Common myeloid progenitor, CD34-positive (primary cell): Measurements from ENCODE around the gene HNRNPAB.

Source experiments
- CTCF ChIA-PET: fragments of 350-600 bp; sonication (Branson Sonifier 250); formaldehyde crosslinking; loops from one replicate; lab custom pipeline; 2021; ENCODE audit warnings: antibody characterized with exemption; lab: Charles Lee
- POLR2A ChIA-PET: fragments of 350-600 bp; sonication (Branson Sonifier 250); formaldehyde crosslinking; loops from one replicate; lab custom pipeline; 2021; ENCODE audit warnings: antibody characterized with exemption; lab: Charles Lee
- DNase-seq, 3 donors: peaks; one replicate each; pipeline versions ENCODE4 v3.0.0 to v3.0.0-alpha.2; 2013
- H3K27ac ChIP-seq, 2 experiments: 1 replicate in 1 of 2; 2 replicates in 1 of 2; pipeline ENCODE4 v1.7.0; 2013; ENCODE audit warnings: inconsistent platforms in 2 of 2, low read length in 2 of 2, mild to moderate bottlenecking in 2 of 2, low read depth in 1 of 2, moderate library complexity in 1 of 2; ENCODE audit not compliant: severe bottlenecking in 2 of 2, insufficient read depth in 1 of 2, poor library complexity in 1 of 2
- H3K27me3 ChIP-seq, 5 experiments: replicated peaks in 2 of 5; 1 replicate in 3 of 5; 2 replicates in 2 of 5; pipeline versions ENCODE4 v1.6.1 to v1.7.0; 2013; ENCODE audit warnings: low read length in 4 of 5, mild to moderate bottlenecking in 2 of 5, moderate library complexity in 2 of 5, inconsistent platforms in 1 of 5; ENCODE audit not compliant: insufficient read depth in 5 of 5, control insufficient read depth in 4 of 5
- H3K36me3 ChIP-seq, 4 experiments: 1 replicate in 2 of 4; 2 replicates in 2 of 4; pipeline versions ENCODE4 v1.6.1 to v1.7.0; 2013; ENCODE audit warnings: low read length in 3 of 4, control low read depth in 1 of 4, mild to moderate bottlenecking in 1 of 4; ENCODE audit not compliant: control insufficient read depth in 4 of 4, insufficient read depth in 4 of 4
- H3K4me1 ChIP-seq, 4 experiments: 1 replicate in 3 of 4; 2 replicates in 1 of 4; pipeline versions ENCODE4 v1.6.1 to v1.7.1; 2013; ENCODE audit warnings: low read length in 3 of 4, mild to moderate bottlenecking in 3 of 4, control low read depth in 1 of 4, inconsistent platforms in 1 of 4, moderate library complexity in 1 of 4; ENCODE audit not compliant: control insufficient read depth in 4 of 4, insufficient read depth in 4 of 4; ENCODE audit errors: control extremely low read depth in 1 of 4
- H3K4me3 ChIP-seq, 7 experiments: 1 replicate in 4 of 7; 2 replicates in 3 of 7; pipeline versions ENCODE4 v1.5.1 to v1.7.0; 2013; ENCODE audit warnings: mild to moderate bottlenecking in 7 of 7, low read length in 6 of 7, moderate library complexity in 6 of 7, inconsistent platforms in 2 of 7, low read depth in 2 of 7, control low read depth in 1 of 7; ENCODE audit not compliant: insufficient read depth in 4 of 7, control insufficient read depth in 1 of 7; ENCODE audit errors: extremely low read depth in 1 of 7
- H3K9me3 ChIP-seq, 5 experiments: 1 replicate in 4 of 5; 2 replicates in 1 of 5; pipeline versions ENCODE4 v1.6.1 to v1.7.1; 2013; ENCODE audit warnings: low read length in 4 of 5, mild to moderate bottlenecking in 2 of 5, inconsistent platforms in 1 of 5, low read depth in 1 of 5, moderate library complexity in 1 of 5; ENCODE audit not compliant: control insufficient read depth in 4 of 5, insufficient read depth in 2 of 5; ENCODE audit errors: control extremely low read depth in 1 of 5
- WGBS: methylation state at CpG from one replicate; pipeline ENCODE4 v1.1.5; 2013; ENCODE audit not compliant: insufficient coverage; 5-methylcytosine and 5-hydroxymethylcytosine counted together

Gene HNRNPAB

GRCh38 chr5:178221282-178221681 lies 16.9 kb downstream of the HNRNPAB start:
- CTCF ChIA-PET = interaction anchor here (1.0 kb wide), 1 partner anchor 17 kb away, joined by 3 read pairs; the partner anchor contains the start of gene HNRNPAB
- WGBS = 77% methylated on average over 3 of the region's 3 CpGs

DNA sequence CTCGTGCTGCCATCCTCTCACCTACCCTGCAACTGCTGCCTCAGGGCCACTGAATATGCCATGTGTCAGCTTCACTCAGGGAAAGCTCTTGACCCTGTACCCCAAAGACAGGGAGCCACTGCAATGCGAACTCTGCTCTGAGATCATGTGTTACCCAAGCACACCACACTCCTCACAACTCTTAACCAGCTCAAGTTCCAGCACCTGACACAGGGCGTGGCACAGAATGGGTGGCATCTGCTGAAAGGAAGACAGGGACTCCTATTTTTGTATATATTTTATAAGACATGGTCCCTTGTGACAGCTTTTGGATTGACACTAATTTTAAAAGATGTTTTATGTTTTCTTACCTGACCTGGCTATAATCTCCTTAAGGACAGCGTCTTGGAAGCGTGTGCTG lies 17.5 kb downstream of the HNRNPAB start:
- Histone ChIP-seq H3K27ac (peak overlapping the region in 1 of 2 experiments; percentile 35), H3K9me3 (no peaks in the 10 kb centered on the region), H3K4me1 (peaks cover 0 to 10% (median 5%) of the 10 kb centered on the region in 4 experiments), H3K36me3 (peaks cover 14 to 80% (median 49%) of the 10 kb centered on the region in 4 experiments), H3K4me3 (no peak overlapping the region), H3K27me3 (no peaks in the 10 kb centered on the region)
- CTCF ChIA-PET = interaction anchor here (1.0 kb wide), 1 partner anchor 18 kb away, joined by 3 read pairs; the partner anchor contains the start of gene HNRNPAB
- POLR2A ChIA-PET = no interaction called here
- 100% methylated on average over 3 of the region's 5 CpGs for WGBS
- no peak for DNase-seq

More at GRCh38 chr5:178221282-178221681, 16.9 kb downstream of the HNRNPAB start:
- POLR2A ChIA-PET = no interaction called here
- Histone ChIP-seq H3K36me3 (peaks cover 14 to 79% (median 47%) of the 10 kb centered on the region in 4 experiments), H3K27ac (peak overlapping the region; percentile 3 to 35), H3K27me3 (no peaks in the 10 kb centered on the region), H3K4me3 (no peak overlapping the region), H3K9me3 (no peaks in the 10 kb centered on the region), H3K4me1 (peaks cover 3 to 16% (median 11%) of the 10 kb centered on the region in 4 experiments)
- no peak for DNase-seq

GRCh38 chr5:178222292-178222691 lies 18.0 kb downstream of the HNRNPAB start:
- no peak for DNase-seq
- no peak overlapping the region for H3K4me3 ChIP-seq
- no peak overlapping the region for H3K27ac ChIP-seq
- peaks cover 0 to 9% (median 4%) of the 10 kb centered on the region in 4 experiments for H3K4me1 ChIP-seq
- H3K36me3 ChIP-seq = peaks cover 15 to 84% (median 52%) of the 10 kb centered on the region in 4 experiments
- H3K27me3 ChIP-seq = no peaks in the 10 kb centered on the region
- 97% methylated on average over 13 of the region's 15 CpGs for WGBS
- no peaks in the 10 kb centered on the region for H3K9me3 ChIP-seq
- ChIA-PET CTCF (interaction anchor here (1.0 kb wide), 1 partner anchor 18 kb away, joined by 3 read pairs; the partner anchor contains the start of gene HNRNPAB), POLR2A (no interaction called here)

DNA sequence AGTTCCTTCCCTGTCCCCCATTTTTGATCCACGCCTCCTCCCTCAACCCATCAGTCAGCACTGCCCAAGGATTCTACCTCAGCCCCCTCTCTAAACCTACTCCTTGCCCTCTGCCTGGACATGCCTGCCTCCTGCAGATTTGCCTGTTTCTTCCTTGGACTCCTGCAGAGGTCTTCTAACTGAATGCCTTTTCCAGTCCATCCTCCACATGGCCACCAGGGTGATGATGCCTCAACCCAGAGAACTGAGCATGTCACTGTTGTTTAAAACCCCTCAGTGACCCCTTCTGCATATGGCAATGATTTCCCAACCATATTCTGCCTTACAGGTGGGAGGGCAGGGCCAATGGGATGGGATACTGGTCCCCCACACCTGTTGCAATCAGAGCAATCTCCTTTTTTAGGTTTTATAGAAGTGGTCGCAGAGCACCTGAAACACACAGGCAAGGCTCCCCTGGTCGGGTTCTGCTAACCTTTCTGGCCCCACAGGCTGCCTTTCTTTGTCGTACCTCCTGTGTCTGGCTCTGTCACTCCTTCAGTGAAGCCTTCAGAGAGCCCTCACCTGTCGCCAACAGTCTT lies 19.0 kb downstream of the HNRNPAB start:
- peaks cover 18 to 92% (median 61%) of the 10 kb centered on the region in 4 experiments for H3K36me3 ChIP-seq
- 98% methylated on average over 4 of the region's 5 CpGs for WGBS

GRCh38 chr5:178223828-178224335 lies 19.5 kb downstream of the HNRNPAB start:
- peak overlapping the region in 1 of 2 experiments; percentile 27 for H3K27ac ChIP-seq
- no peaks in the 10 kb centered on the region for H3K27me3 ChIP-seq
- ChIA-PET POLR2A (no interaction called here), CTCF (interaction anchor here (1.8 kb wide), 1 partner anchor 11 kb away, joined by 5 read pairs; no protein-coding TSS in a partner anchor)
- WGBS = 93% methylated on average over 12 of the region's 13 CpGs
- no peaks in the 10 kb centered on the region for H3K9me3 ChIP-seq
- H3K4me1 ChIP-seq = peaks cover 0 to 9% (median 4%) of the 10 kb centered on the region in 4 experiments
- H3K36me3 ChIP-seq = peaks cover 21 to 92% (median 63%) of the 10 kb centered on the region in 4 experiments
- no peak for DNase-seq
- H3K4me3 ChIP-seq = no peak overlapping the region

More for the DNA sequence above, 19.0 kb downstream of the HNRNPAB start:
- Histone ChIP-seq H3K4me1 (peaks cover 0 to 9% (median 4%) of the 10 kb centered on the region in 4 experiments), H3K9me3 (no peaks in the 10 kb centered on the region), H3K27ac (no peak overlapping the region), H3K27me3 (no peaks in the 10 kb centered on the region), H3K4me3 (no peak overlapping the region)
- CTCF ChIA-PET = interaction anchor here (1.8 kb wide), 1 partner anchor 12 kb away, joined by 5 read pairs; no protein-coding TSS in a partner anchor
- POLR2A ChIA-PET = no interaction called here
- no peak for DNase-seq

DNA sequence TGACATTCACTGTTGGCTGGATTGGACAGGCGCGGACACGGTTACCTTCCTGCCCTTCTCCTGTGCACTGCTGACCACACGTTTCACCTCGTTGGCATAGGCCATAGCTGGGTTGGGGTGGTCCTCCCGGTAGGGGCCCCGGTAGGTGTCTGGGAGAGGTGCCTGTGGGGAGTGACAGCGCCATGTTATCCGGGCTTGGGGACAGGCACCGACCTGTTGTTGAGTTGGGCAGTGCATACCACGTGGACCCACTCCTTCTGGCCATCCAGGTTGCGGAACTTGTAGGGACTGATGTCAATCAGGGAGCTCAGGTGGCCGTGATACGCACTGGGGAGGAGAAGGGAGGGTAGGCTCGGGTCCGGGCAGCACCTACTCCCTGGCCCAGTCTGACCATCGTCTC lies 20.1 kb downstream of the HNRNPAB start:
- no peaks in the 10 kb centered on the region for H3K27me3 ChIP-seq
- H3K9me3 ChIP-seq = no peaks in the 10 kb centered on the region
- no peak for DNase-seq
- peaks cover 0 to 9% (median 4%) of the 10 kb centered on the region in 4 experiments for H3K4me1 ChIP-seq
- no peak overlapping the region for H3K4me3 ChIP-seq
- CTCF ChIA-PET = interaction anchor here (1.0 to 1.8 kb wide), 2 partner anchors 10 to 11 kb away, joined by 3 to 5 read pairs; no protein-coding TSS in a partner anchor
- peaks cover 21 to 97% (median 64%) of the 10 kb centered on the region in 4 experiments for H3K36me3 ChIP-seq
- no peak overlapping the region for H3K27ac ChIP-seq
- 96% methylated on average over 11 of the region's 17 CpGs for WGBS
- POLR2A ChIA-PET = no interaction called here

DNA sequence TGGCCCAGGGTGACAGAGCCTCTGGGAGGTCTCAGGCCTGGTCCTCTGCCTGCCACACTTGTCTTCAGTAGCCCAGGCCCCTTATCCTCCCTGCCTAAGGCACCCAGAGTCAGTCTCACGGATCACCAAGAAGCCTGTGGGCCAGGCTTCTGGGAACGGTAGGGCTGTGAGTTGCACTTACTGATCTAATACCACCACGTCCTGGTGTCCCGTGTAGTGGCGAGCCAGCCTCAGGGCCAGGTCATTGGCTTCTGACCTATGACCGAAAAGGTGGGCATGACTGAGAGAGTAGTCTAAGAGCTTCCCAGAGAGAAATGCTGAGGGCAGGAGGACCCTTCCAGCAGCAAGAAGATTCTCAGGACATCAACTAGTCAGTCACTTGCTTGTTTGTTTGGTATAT lies 20.8 kb downstream of the HNRNPAB start:
- no peak for DNase-seq
- ChIA-PET POLR2A (no interaction called here), CTCF (interaction anchor here (1.0 kb wide), 1 partner anchor 12 kb away, joined by 3 read pairs; no protein-coding TSS in a partner anchor)
- Histone ChIP-seq H3K27me3 (no peaks in the 10 kb centered on the region), H3K27ac (no peak overlapping the region), H3K9me3 (no peaks in the 10 kb centered on the region), H3K36me3 (peaks cover 25 to 98% (median 67%) of the 10 kb centered on the region in 4 experiments), H3K4me3 (no peak overlapping the region), H3K4me1 (peaks cover 0 to 15% (median 9%) of the 10 kb centered on the region in 4 experiments)
- WGBS = 90% methylated on average over 6 of the region's 6 CpGs
